ENCODE measurements around the gene PLGLB2. TPM values are rescaled to one million over a fixed set of nuclear protein-coding genes. Genes with fewer than 3 reads are reported as not detected.
"Not testable (repeated sequence)": the region's sequence is repeated elsewhere in the genome, so short reads cannot be mapped to it uniquely, and the experiment has no call there.

Gene PLGLB2
- total RNA-seq: 2.2 and 2.9 TPM in 2 replicates
- long read RNA-seq: 0 reads

DNA sequence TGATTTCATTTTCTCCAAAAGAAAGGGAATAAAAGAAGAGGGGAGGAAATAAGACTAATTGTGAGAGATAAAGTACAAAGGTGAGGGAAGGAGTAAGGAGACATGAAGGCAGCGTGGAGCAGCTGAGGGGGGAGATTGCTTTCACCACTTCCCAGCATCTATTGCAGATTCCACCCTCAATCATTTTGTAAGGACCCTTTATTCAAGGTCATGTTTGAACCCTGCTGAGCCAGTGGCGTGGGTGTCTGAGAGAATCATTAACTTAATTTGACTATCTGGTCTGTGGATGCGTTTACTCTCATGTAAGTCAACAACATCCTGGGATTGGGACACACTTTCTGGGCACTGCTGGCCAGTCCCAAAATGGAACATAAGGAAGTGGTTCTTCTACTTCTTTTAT is at the start of gene PLGLB2:
Gene PLGLB2 (plus strand): TSS at position 297 of the 400 bp plus-strand sequence. CDS start 67 bp downstream, at position 364.
- DNase-seq (ENCODE audit: low read depth, low spot score); H3K4me3 Mint-ChIP-seq; H3K9me3 Mint-ChIP-seq; H3K4me1 Mint-ChIP-seq; H3K27ac Mint-ChIP-seq (ENCODE audit: unreplicated experiment); H3K27me3 Mint-ChIP-seq (ENCODE audit: low read depth); H3K36me3 Mint-ChIP-seq (ENCODE audit: low read depth): not testable (repeated sequence)

DNA sequence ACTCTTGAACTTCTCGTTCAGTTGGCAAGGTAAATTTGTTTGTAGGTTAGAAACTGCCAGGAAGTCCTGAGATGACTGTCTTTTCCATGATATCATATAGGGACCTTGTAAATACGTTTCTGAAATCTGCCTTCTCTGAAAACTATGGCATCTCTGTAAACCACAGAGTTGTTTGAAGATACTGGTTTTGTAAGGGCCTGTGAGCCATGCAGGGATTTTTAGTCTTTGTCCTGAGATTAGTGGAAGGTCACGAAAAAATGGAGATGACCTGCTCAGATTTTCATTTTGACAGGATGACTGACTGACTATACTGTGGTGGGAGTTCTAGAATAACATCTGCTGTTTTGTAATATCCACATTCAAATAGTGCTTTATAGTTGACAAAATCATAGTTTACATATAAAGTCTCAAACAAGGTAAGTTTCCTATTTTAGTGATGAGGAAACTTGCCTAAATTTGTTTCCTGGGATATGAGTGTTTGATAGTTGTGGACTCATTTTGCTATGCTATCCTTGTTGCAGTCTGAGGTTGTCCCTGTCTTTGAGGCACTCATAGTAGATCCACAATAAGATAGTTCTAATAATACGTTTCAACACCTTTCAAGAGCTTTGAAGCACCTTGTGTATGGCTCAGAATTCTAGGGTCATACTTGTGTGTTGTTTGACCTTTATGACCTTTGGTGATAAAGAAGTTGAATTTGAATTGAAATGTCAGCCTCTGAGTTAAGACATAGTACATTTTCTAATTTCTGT is 43.1 kb upstream of the PLGLB2 start:
- H3K9me3 Mint-ChIP-seq; H3K27ac Mint-ChIP-seq (ENCODE audit: unreplicated experiment); H3K4me1 Mint-ChIP-seq; H3K4me3 Mint-ChIP-seq; H3K27me3 Mint-ChIP-seq (ENCODE audit: low read depth); DNase-seq (ENCODE audit: low read depth, low spot score); H3K36me3 Mint-ChIP-seq (ENCODE audit: low read depth): not testable (repeated sequence)

DNA sequence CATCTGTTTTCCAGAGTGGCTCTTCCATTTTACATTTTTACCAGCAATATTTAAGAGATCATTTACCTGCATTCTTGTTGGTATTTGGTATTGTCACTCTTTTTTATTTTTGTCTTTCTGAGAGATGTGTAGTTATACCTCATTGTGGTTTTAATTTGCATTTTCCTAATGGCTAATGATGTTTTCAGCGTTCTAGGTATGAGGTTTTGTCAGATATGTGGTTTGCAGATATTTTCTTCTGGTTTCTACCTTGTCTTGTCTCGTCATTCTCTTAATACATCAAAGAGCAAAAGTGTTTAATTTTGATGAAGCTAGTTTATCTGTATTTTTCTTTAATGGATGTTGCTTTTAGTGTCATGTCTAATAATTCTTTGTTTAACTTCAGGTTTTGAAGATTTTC is 39.5 kb upstream of the PLGLB2 start:
- not testable (repeated sequence) for H3K36me3 Mint-ChIP-seq (ENCODE audit: low read depth); DNase-seq (ENCODE audit: low read depth, low spot score)

DNA sequence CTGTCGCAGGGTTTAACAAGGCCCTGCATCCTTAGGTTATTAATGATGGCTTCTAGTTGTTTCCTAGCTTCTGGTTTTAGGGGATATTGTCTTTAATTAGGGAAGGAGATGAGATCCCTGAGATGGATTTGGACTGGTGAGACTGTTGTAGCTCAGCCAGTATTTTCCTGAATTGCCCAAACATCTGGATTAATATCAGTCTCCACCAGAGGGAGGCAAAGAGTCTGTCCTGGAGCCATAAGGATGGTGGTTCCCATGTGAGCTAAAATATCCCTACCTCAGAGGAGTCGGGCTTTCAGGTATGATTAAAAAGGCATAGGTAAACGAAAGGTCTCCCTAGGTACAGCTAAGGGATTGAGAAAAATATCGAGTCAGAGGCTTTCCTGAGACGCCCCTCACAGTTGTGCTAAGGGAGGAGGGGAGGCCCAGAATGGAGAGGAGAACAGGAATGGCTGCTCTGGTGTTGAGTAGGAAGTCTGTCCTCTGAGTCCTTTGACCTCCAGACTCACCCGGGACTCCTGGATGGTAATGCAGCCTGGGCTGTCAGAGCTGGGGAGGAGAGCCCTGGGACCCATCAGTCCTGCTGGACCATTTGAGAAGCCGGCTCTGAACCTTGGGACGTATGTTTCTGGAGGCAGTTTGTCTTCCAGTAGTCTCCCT is 19.8 kb upstream of the PLGLB2 start:
- not testable (repeated sequence) for H3K27me3 Mint-ChIP-seq (ENCODE audit: low read depth); DNase-seq (ENCODE audit: low read depth, low spot score); H3K36me3 Mint-ChIP-seq (ENCODE audit: low read depth); H3K4me3 Mint-ChIP-seq; H3K27ac Mint-ChIP-seq (ENCODE audit: unreplicated experiment); H3K4me1 Mint-ChIP-seq; H3K9me3 Mint-ChIP-seq

More for the DNA sequence above, 39.5 kb upstream of the PLGLB2 start:
- not testable (repeated sequence) for H3K27me3 Mint-ChIP-seq (ENCODE audit: low read depth); H3K9me3 Mint-ChIP-seq; H3K4me3 Mint-ChIP-seq; H3K4me1 Mint-ChIP-seq; H3K27ac Mint-ChIP-seq (ENCODE audit: unreplicated experiment)

DNA sequence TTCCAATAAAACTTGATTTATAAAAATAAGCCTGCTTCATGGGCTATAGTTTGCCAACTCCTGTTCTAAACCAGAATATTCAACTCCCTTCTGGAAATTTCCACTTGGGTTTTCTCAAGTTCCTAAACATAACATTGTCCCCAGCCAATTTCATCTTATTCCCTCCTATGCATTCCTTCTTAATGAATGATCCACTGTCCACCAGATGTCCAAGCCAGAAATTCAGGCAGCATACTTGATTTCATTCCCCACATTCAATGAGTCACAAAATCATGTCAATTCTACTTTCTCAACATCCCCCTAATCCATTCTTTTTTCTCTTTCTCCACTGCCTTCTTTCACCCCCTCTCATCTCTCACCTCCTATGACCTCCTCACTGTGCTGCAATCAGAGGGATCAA is 7.0 kb upstream of the PLGLB2 start:
- H3K4me1 Mint-ChIP-seq; H3K27me3 Mint-ChIP-seq (ENCODE audit: low read depth); DNase-seq (ENCODE audit: low read depth, low spot score); H3K4me3 Mint-ChIP-seq; H3K36me3 Mint-ChIP-seq (ENCODE audit: low read depth); H3K27ac Mint-ChIP-seq (ENCODE audit: unreplicated experiment); H3K9me3 Mint-ChIP-seq: not testable (repeated sequence)

DNA sequence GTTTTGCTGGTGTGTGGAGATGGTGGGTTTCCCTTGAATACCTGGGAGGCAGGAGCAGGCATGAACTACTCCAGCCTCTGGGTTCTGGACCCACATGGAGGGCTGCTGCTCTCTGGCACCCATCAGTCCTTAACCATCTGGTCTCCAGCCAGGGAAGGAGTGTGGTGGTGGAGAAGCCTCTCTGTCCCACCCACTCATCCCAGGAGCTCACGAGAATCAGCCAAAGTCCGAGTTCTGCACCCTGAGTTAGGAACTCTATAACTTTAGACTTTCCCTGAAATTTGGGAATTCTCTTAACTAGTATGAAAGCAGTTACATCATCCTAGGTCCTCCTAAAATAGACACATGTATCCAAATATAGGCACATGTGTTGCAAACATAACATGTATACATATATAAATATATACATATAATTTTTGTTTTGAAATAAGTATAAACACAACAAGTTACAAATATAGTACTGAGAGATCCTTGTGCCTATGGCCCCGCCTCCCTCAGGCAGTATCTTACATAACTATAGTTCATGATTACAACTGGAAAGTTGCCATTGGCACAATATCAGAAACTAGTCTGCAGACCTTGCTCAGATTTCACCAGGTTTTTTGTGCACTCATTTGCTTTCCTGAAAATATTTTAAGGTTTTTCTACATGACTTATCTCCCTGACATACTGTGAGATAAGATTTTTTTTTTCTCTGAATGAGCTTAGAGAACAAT is 5.3 kb upstream of the PLGLB2 start:
- DNase-seq (ENCODE audit: low read depth, low spot score); H3K4me1 Mint-ChIP-seq; H3K27me3 Mint-ChIP-seq (ENCODE audit: low read depth); H3K4me3 Mint-ChIP-seq; H3K36me3 Mint-ChIP-seq (ENCODE audit: low read depth); H3K9me3 Mint-ChIP-seq; H3K27ac Mint-ChIP-seq (ENCODE audit: unreplicated experiment): not testable (repeated sequence)

DNA sequence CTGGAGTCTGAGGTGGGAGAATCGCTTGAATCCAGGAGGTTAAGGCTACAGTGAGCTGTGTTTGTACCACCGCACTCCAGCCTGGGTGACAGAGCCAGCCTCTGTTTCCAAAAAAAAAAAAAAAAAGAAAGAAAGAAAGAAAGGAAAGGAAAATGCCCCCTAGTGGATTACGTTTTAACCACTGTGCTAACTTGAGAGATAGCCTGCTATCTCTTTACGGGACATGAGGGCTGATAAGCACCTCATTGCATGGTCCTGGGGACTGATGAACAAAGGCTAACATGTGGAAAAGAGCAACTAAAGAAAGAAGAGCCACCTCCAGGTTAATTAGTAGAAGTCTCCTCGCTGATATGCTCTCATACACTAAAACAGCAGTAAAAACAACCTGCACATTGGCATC is 4.2 kb upstream of the PLGLB2 start:
- not testable (repeated sequence) for H3K9me3 Mint-ChIP-seq; H3K27ac Mint-ChIP-seq (ENCODE audit: unreplicated experiment); H3K4me1 Mint-ChIP-seq; H3K27me3 Mint-ChIP-seq (ENCODE audit: low read depth); H3K4me3 Mint-ChIP-seq; H3K36me3 Mint-ChIP-seq (ENCODE audit: low read depth); DNase-seq (ENCODE audit: low read depth, low spot score)

DNA sequence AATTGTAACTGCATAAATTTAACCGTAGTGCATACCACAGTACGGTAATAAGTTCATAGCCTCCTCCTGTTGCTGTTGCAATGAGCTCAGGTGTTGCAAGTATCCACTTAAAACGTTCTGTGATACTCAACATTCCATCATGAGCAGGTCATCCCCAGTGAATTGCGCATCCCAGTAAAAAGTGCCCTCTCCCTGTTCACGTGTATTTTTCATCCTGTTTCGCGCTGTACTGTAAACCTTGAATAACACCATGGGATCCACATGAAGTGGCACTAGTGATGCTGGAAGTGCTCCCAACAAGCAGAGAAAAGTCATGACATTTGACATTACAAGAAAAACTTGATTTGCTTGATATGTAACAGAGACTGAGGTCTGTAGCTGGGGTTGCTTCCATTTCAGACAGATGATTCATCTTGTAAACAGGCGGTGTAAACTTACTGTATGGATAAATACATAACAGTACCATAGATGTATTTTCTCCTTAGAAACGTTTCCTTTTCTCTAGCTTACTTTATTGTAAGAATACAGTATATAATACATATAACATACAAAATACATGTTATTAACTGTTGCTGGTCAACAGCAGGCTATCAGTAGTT is 2.4 kb upstream of the PLGLB2 start:
- not testable (repeated sequence) for H3K9me3 Mint-ChIP-seq; H3K4me1 Mint-ChIP-seq; H3K4me3 Mint-ChIP-seq; DNase-seq (ENCODE audit: low read depth, low spot score); H3K27me3 Mint-ChIP-seq (ENCODE audit: low read depth); H3K27ac Mint-ChIP-seq (ENCODE audit: unreplicated experiment); H3K36me3 Mint-ChIP-seq (ENCODE audit: low read depth)

DNA sequence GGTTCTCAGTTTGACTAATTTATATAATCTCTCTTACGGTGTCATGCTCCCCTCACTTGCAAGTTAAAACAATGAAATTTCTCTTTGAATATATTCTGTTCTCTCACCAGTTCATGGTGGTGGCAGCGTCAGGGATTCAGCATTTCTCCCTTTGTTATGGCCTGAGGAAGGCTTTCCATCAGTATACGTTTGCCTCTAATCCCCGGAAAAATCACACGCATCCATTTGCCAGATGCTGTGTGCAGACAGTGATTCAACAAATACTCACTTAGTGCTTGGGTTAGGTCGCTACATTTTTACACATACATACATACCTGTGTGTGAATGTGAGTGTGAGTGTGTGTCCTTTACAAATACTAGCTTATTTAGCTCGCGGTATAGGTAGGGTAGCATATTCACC is 637 bp downstream of the PLGLB2 start:
- not testable (repeated sequence) for H3K36me3 Mint-ChIP-seq (ENCODE audit: low read depth); H3K9me3 Mint-ChIP-seq; H3K27ac Mint-ChIP-seq (ENCODE audit: unreplicated experiment); DNase-seq (ENCODE audit: low read depth, low spot score); H3K4me1 Mint-ChIP-seq; H3K27me3 Mint-ChIP-seq (ENCODE audit: low read depth); H3K4me3 Mint-ChIP-seq

DNA sequence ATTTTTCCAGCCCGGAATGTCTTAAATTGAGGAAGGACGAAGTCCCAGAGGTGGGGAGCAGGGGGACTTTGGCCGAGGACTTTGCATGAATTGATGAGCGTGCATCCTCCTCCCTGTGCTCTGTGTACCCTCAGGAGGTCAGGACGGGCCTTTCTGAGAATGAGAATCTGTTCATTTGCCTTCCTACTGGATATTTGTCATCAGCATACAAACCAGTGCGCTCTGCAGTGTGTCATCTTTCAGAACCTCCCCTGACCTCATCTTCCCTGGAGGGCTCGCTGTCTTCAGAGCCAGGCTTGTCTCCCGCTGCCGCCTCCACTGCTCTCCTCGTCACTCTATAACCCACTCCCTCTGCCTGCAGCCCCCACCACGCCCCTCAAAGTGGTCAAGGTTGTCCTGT is 2.7 kb downstream of the PLGLB2 start:
- not testable (repeated sequence) for H3K9me3 Mint-ChIP-seq, H3K4me3 Mint-ChIP-seq, H3K4me1 Mint-ChIP-seq

DNA sequence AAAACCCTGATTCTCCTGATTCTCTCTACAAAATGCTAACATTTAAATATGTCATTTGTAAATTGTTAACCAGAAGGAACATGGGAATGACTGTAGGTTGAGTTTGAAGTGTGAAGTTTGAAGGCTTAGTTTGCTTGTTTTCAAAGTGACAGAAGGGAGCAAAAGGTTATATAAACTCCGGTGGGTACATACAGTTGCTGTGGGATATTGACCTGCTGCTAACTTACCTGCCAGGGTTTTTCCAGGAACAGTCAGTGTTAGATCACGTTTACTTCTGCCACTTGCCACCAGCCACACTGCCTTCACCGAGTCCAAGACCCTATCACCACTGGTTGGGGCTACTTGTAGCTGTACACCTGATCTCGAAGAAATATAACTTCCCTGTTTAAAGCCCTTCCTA is 6.9 kb downstream of the PLGLB2 start:
- H3K9me3 Mint-ChIP-seq; H3K4me3 Mint-ChIP-seq; H3K27me3 Mint-ChIP-seq (ENCODE audit: low read depth); H3K27ac Mint-ChIP-seq (ENCODE audit: unreplicated experiment); H3K36me3 Mint-ChIP-seq (ENCODE audit: low read depth); DNase-seq (ENCODE audit: low read depth, low spot score); H3K4me1 Mint-ChIP-seq: not testable (repeated sequence)

More for the DNA sequence above, 2.7 kb downstream of the PLGLB2 start:
- not testable (repeated sequence) for H3K27ac Mint-ChIP-seq (ENCODE audit: unreplicated experiment); H3K27me3 Mint-ChIP-seq (ENCODE audit: low read depth); DNase-seq (ENCODE audit: low read depth, low spot score); H3K36me3 Mint-ChIP-seq (ENCODE audit: low read depth)
